Naive thymus-derived CD8-positive, alpha-beta T cell (primary cell): Measurements from ENCODE around the gene TMEM258. TPM values are rescaled to one million over a fixed set of nuclear protein-coding genes. Genes with fewer than 3 reads are reported as not detected.

Experiments used
- ATAC-seq, 2 donors: fragments of 150-1000 bp; cut with Tn5 transposase in 1 of 2; sonication (Bioruptor Pico), chemical (Tn5 transposase) in 1 of 2; 1 replicate in 1 of 2; 2 replicates in 1 of 2; pipeline ENCODE4 v1.10.0; 2021; ENCODE audit warnings: mild to moderate bottlenecking in 2 of 2, moderate library complexity in 2 of 2
- POLR2A ChIA-PET: fragments of 350-600 bp; sonication (Branson Sonifier 250); formaldehyde crosslinking; loops from one replicate; lab custom pipeline; 2021; ENCODE audit warnings: antibody characterized with exemption; lab: Charles Lee
- DNase-seq, 10 donors: peaks; one replicate each; pipeline versions ENCODE4 v3.0.0 to v3.0.0-alpha.2; 2020 to 2022
- H3K27ac Mint-ChIP-seq, 10 donors: one replicate each; pipeline ENCODE4 v1.8.0; 2020 to 2022; ENCODE audit warnings: mild to moderate bottlenecking in 10 of 10, mixed read lengths in 10 of 10, moderate library complexity in 4 of 10, inconsistent platforms in 1 of 10
- H3K27me3 Mint-ChIP-seq, 5 donors: one replicate each; pipeline ENCODE4 v1.8.0; 2021 to 2022; ENCODE audit warnings: mixed read lengths in 5 of 5
- H3K36me3 Mint-ChIP-seq, 3 donors: one replicate each; pipeline ENCODE4 v1.8.0; 2020 to 2022; ENCODE audit warnings: mixed read lengths in 3 of 3, mild to moderate bottlenecking in 2 of 3, inconsistent platforms in 1 of 3
- H3K4me1 Mint-ChIP-seq, 4 donors: one replicate each; pipeline ENCODE4 v1.8.0; 2021 to 2022; ENCODE audit warnings: mixed read lengths in 4 of 4
- H3K4me3 Mint-ChIP-seq, 10 donors: one replicate each; pipeline ENCODE4 v1.8.0; 2020 to 2022; ENCODE audit warnings: mild to moderate bottlenecking in 10 of 10, mixed read lengths in 10 of 10, moderate library complexity in 6 of 10, inconsistent platforms in 1 of 10
- H3K9me3 Mint-ChIP-seq, 9 donors: one replicate each; pipeline ENCODE4 v1.8.0; 2020 to 2022; ENCODE audit warnings: mixed read lengths in 9 of 9, mild to moderate bottlenecking in 3 of 9, inconsistent platforms in 1 of 9, moderate library complexity in 1 of 9
- polyA plus RNA-seq, 3 donors: library from polyadenylated mRNA; unstranded; fragments of 300-500 nt; fragmentation: Illumina TruSeq; gene quantifications; one replicate each; pipeline ENCODE4 v1.2.3, GENCODE V29; 2021
- total RNA-seq, 8 experiments: library from RNA in 2 of 8; stranded (reverse) in 2 of 8; gene quantifications; one replicate each; pipeline ENCODE4 v1.2.3 and lab custom pipeline; 2021 to 2026

Gene TMEM258
- total and polyA plus RNA-seq, 5 experiments from 2014 or later, result 84.4 to 256 (median 205) TPM

DNA sequence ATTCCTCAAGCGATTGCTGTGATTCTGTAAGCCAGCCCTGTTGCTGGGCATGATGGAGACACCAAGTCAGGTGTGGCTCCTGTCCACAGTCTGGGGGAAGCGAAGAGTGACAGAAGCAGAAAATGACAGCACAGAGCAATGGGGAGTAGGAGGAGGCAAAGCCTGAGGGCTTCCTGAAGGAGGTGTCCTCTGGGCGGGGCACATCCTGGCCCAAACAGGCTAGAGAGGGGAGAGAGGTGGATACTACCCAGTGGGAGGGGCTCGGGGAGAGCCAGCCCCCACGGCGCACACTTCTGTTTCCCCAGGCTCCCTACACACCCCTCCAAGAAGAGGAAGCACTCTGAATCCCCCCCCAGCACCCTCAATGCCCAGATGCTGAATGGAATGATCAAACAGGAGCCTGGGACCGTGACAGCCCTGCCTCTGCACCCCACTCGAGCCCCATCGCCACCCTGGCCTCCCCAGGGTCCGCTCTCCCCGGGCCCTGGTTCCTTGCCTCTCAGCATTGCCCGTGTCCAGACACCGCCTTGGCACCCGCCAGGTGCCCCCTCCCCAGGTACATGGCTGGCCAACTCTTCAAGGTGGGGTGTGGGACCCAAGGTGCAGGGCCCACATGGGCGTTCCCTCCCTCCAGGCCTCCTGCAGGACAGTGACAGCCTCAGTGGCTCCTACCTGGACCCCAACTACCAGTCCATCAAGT is 21.1 kb downstream of the TMEM258 start:
- Mint-ChIP-seq H3K4me1 (peaks cover 0 to 14% (median 6%) of the 10 kb centered on the region in 4 donors), H3K27me3 (peaks cover 0 to 12% (median 3%) of the 10 kb centered on the region in 5 donors), H3K36me3 (no peaks in the 10 kb centered on the region), H3K27ac (peak overlapping the region in 2 of 10 donors; percentile 25 to 70), H3K4me3 (no peak overlapping the region), H3K9me3 (no peaks in the 10 kb centered on the region)
- ATAC-seq (no peak), DNase-seq (no peak)
- POLR2A ChIA-PET, result no interaction called here

DNA sequence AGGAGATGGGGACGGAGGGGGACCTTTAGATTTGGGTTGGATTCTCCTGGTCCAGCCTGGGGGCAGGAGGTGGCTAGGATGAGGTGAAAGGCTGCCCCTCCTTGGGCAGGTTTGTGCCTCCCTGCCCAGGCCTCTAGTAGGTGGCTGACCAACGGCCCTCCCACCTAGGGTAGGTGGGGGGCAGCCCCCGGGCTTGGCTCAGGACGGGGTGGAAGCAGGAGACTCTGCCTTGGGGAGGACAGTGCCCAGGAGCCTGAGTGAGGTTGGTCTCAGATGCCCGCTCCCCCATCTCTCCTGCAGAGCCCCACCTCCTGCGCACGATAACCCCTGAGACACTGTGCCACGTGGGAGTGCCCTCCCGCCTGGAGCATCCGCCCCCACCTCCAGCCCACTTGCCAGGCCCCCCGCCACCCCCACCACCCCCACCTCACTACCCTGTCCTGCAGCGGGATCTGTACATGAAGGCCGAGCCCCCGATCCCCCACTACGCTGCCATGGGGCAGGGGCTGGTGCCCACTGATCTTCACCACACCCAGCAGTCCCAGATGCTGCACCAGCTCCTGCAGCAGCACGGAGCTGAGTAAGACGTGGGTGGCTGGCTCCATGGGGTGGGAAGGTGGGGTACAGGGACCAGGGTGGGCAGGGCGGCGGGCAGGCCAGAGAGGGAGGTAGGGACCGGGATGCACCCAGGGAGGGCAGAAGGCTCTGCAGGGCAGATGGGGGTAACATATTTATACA is 22.3 kb downstream of the TMEM258 start:
- POLR2A ChIA-PET, result no interaction called here
- Mint-ChIP-seq H3K9me3 (no peaks in the 10 kb centered on the region), H3K27me3 (peaks cover 0 to 5% (median 1%) of the 10 kb centered on the region in 5 donors), H3K36me3 (no peaks in the 10 kb centered on the region), H3K4me3 (no peak overlapping the region), H3K27ac (no peak overlapping the region), H3K4me1 (peaks cover 0 to 7% (median 4%) of the 10 kb centered on the region in 4 donors)
- no peak for ATAC-seq
- no peak for DNase-seq

DNA sequence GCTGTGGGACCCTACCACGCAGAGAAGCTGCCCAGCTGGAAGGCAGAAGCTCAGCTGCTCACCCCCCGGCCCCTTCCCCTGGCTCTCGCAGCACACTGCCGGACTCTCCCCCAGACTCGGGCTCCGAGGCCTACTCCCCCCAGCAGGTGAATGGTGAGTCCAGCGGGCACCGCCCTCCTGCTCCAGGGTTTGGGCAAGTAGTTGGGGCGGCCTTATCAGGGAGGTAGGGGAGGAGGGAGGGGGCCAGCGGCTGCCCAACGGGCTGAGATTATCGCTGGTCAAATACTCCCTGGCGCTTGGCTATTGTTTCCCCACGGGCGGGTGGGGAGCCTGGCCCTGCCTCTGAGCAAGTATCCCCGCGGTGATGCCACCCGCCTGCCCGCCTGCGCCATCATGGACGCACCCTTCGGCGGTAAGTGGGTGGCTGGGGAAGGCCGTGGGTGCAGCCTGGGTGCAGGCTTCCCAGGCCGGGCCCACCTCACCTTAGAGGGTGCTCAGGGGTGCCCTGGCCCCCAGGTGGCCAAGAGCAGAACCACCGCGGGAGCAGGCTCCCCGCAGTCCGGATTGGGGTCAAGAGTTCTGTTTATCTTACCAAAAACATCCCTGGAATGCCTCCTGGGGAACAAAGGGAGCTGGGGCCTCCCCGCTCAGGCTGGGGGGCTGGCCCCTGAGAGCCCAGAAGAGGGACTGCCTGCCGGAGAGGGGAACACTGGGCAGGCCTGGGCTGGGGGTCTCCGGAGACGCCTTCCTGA is 23.1 kb downstream of the TMEM258 start:
- Mint-ChIP-seq H3K36me3 (no peaks in the 10 kb centered on the region), H3K27me3 (peaks cover 0 to 1% (median 0%) of the 10 kb centered on the region in 5 donors), H3K4me1 (peaks cover 0 to 6% (median 2%) of the 10 kb centered on the region in 4 donors), H3K27ac (no peak overlapping the region), H3K4me3 (no peak overlapping the region), H3K9me3 (no peaks in the 10 kb centered on the region)
- no peak for DNase-seq
- ATAC-seq, result no peak
- POLR2A ChIA-PET, result no interaction called here

GRCh38 chr11:61768376-61769076 is 23.9 kb downstream of the TMEM258 start:
- H3K4me3 Mint-ChIP-seq, result no peak overlapping the region
- DNase-seq (no peak), ATAC-seq (no peak)
- H3K9me3 Mint-ChIP-seq, result no peaks in the 10 kb centered on the region
- peaks cover 0 to 6% (median 2%) of the 10 kb centered on the region in 4 donors for H3K4me1 Mint-ChIP-seq
- H3K27me3 Mint-ChIP-seq, result peaks cover 0 to 1% (median 0%) of the 10 kb centered on the region in 5 donors
- H3K36me3 Mint-ChIP-seq, result no peaks in the 10 kb centered on the region
- peak overlapping the region in 1 of 10 donors; percentile 12 for H3K27ac Mint-ChIP-seq
- POLR2A ChIA-PET, result no interaction called here

GRCh38 chr11:61766353-61766841 is 26.0 kb downstream of the TMEM258 start:
- DNase-seq (no peak), ATAC-seq (no peak)
- H3K4me1 Mint-ChIP-seq, result no peaks in the 10 kb centered on the region
- H3K27me3 Mint-ChIP-seq, result peaks cover 1 to 9% (median 5%) of the 10 kb centered on the region in 5 donors
- H3K9me3 Mint-ChIP-seq, result no peaks in the 10 kb centered on the region
- H3K27ac Mint-ChIP-seq, result no peak overlapping the region
- H3K36me3 Mint-ChIP-seq, result no peaks in the 10 kb centered on the region
- POLR2A ChIA-PET, result no interaction called here
- H3K4me3 Mint-ChIP-seq, result no peak overlapping the region

- H3K4me1 Mint-ChIP-seq, result no peaks in the 10 kb centered on the region
- ATAC-seq (no peak), DNase-seq (no peak)
- H3K36me3 Mint-ChIP-seq, result no peaks in the 10 kb centered on the region
- no peak overlapping the region for H3K27ac Mint-ChIP-seq
- H3K9me3 Mint-ChIP-seq, result no peaks in the 10 kb centered on the region
- peaks cover 1 to 9% (median 5%) of the 10 kb centered on the region in 5 donors for H3K27me3 Mint-ChIP-seq
- no peak overlapping the region for H3K4me3 Mint-ChIP-seq
- POLR2A ChIA-PET, result no interaction called here
Observed at GRCh38 chr11:61765550-61766253, 26.7 kb downstream of the TMEM258 start.

GRCh38 chr11:61764606-61765260 is 27.7 kb downstream of the TMEM258 start:
- Mint-ChIP-seq H3K27ac (no peak overlapping the region), H3K4me3 (no peak overlapping the region), H3K36me3 (no peaks in the 10 kb centered on the region), H3K4me1 (no peaks in the 10 kb centered on the region), H3K9me3 (no peaks in the 10 kb centered on the region), H3K27me3 (peaks cover 1 to 9% (median 5%) of the 10 kb centered on the region in 5 donors)
- POLR2A ChIA-PET, result interaction anchor here (0.5 to 0.6 kb wide), 2 partner anchors 34 to 203 kb away, joined by 3 to 5 read pairs; partner anchors contain the start of gene FTH1
- ATAC-seq (no peak), DNase-seq (no peak)

- DNase-seq, result no peak
- Mint-ChIP-seq H3K9me3 (no peaks in the 10 kb centered on the region), H3K27ac (no peak overlapping the region), H3K36me3 (no peaks in the 10 kb centered on the region), H3K4me1 (no peaks in the 10 kb centered on the region), H3K27me3 (peaks cover 1 to 9% (median 5%) of the 10 kb centered on the region in 5 donors), H3K4me3 (no peak overlapping the region)
- POLR2A ChIA-PET, result no interaction called here
- ATAC-seq, result no peak
Observed at GRCh38 chr11:61763930-61764605, 28.3 kb downstream of the TMEM258 start.

DNA sequence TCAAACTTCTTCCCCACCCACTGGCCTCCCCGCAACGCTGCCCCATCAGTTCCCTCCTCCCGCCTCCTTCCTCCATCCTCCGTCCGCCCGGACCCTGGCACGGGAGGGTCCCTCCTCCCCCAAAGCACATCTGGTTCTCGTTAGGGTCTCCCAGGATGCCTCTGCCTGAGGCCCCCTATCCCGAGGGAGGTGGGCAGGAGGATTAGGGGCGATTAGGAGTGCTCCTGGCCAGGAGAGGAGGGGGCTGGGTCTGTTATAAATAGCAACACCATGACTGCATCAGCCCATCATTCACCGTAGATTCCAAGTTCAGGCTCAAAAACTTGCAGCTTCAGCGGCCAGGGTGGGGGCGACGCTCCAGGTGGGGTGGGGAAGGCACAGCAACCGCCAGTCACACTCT is 29.6 kb downstream of the TMEM258 start:
- H3K4me3 Mint-ChIP-seq, result no peak overlapping the region
- H3K9me3 Mint-ChIP-seq, result no peaks in the 10 kb centered on the region
- no peak overlapping the region for H3K27ac Mint-ChIP-seq
- DNase-seq, result no peak
- no peak for ATAC-seq
- H3K36me3 Mint-ChIP-seq, result no peaks in the 10 kb centered on the region
- peaks cover 1 to 9% (median 5%) of the 10 kb centered on the region in 5 donors for H3K27me3 Mint-ChIP-seq
- POLR2A ChIA-PET, result no interaction called here
- H3K4me1 Mint-ChIP-seq, result no peaks in the 10 kb centered on the region

DNA sequence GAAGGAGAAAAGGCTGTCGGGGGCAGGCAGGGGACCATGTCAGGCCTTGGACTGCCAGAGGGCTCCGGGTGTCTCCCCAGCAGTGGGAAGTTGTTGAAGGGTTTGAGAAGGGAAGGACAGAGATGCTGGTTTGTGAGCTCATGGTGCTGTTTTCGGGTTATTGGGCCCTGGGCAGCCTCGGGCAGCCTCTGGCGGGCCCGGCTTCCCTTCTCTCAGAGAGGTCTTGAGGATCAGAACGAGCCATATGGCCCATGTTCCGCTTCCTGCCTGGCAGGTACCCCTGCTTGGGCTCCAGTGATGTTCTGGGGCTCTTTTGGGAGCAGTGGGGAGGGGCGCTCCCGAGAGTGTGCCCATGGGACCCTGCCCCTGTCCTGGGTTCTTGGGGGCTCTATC is 30.2 kb downstream of the TMEM258 start:
- H3K9me3 Mint-ChIP-seq, result no peaks in the 10 kb centered on the region
- POLR2A ChIA-PET, result no interaction called here
- no peak overlapping the region for H3K4me3 Mint-ChIP-seq
- no peak for ATAC-seq
- H3K4me1 Mint-ChIP-seq, result peaks cover 0 to under 1% (median 0%) of the 10 kb centered on the region in 4 donors
- H3K27me3 Mint-ChIP-seq, result peaks cover 1 to 9% (median 5%) of the 10 kb centered on the region in 5 donors
- no peaks in the 10 kb centered on the region for H3K36me3 Mint-ChIP-seq
- no peak overlapping the region for H3K27ac Mint-ChIP-seq
- no peak for DNase-seq
